Kidney (tissue), 14 donors: ENCODE measurements around the gene COL16A1. TPM values are rescaled to one million over a fixed set of nuclear protein-coding genes. Genes with fewer than 3 reads are reported as not detected.

Experiments
- DNase-seq, 5 donors: peaks; one replicate each; pipeline ENCODE4 v3.0.0-alpha.2; 2013 to 2020
- FAIRE-seq: peaks from 2 replicates; lab custom pipeline; 2012; peaks lifted over from hg19 to GRCh38; lab: Jason Lieb, UNC
- H3K27ac ChIP-seq, 2 donors: one replicate each; pipeline ENCODE4 v1.7.0; 2013; ENCODE audit warnings: low read depth in 2 of 2, low read length in 2 of 2, inconsistent platforms in 1 of 2
- H3K27me3 ChIP-seq: one replicate; pipeline ENCODE4 v1.7.1; 2013; ENCODE audit warnings: low read length, inconsistent platforms; ENCODE audit not compliant: control insufficient read depth, insufficient read depth
- H3K36me3 ChIP-seq, 3 donors: one replicate each; pipeline versions ENCODE4 v1.7.0 to v1.7.1; 2013; ENCODE audit warnings: low read length in 3 of 3, control low read depth in 1 of 3, inconsistent platforms in 1 of 3; ENCODE audit not compliant: insufficient read depth in 3 of 3, control insufficient read depth in 2 of 3
- H3K4me1 ChIP-seq, 3 donors: one replicate each; pipeline versions ENCODE4 v1.7.0 to v1.7.1; 2013; ENCODE audit warnings: low read length in 3 of 3, inconsistent platforms in 1 of 3, low read depth in 1 of 3; ENCODE audit not compliant: control insufficient read depth in 2 of 3, insufficient read depth in 2 of 3
- H3K4me3 ChIP-seq, 3 donors: one replicate each; pipeline versions ENCODE4 v1.7.0 to v1.8.1; 2013; ENCODE audit warnings: low read length in 3 of 3, control low read depth in 1 of 3, inconsistent platforms in 1 of 3
- H3K9ac ChIP-seq, 3 donors: one replicate each; pipeline versions ENCODE4 v1.7.0 to v1.7.1; 2013; ENCODE audit warnings: low read length in 3 of 3, control low read depth in 1 of 3, inconsistent platforms in 1 of 3
- H3K9me3 ChIP-seq, 3 donors: one replicate each; pipeline versions ENCODE4 v1.7.0 to v1.7.1; 2013; ENCODE audit warnings: low read length in 3 of 3, control low read depth in 1 of 3, inconsistent platforms in 1 of 3; ENCODE audit not compliant: control insufficient read depth in 2 of 3, insufficient read depth in 1 of 3
- intact Hi-C: fragments of 100-400 bp; cut with DNase I; formaldehyde crosslinking; loops from one replicate; pipeline ENCODE4 v1.11.1; 2022
- polyA plus RNA-seq: library from polyadenylated mRNA; stranded (reverse); fragments of 350-450 nt; fragmentation: Illumina TruSeq; extraction: RNeasy Lipid Tissue Mini Kit (QIAGEN cat#74804); gene quantifications from one replicate; pipeline ENCODE4 v1.2.3, GENCODE V29; 2014; ENCODE audit warnings: low read depth, low replicate concordance; ENCODE audit not compliant: insufficient read depth
- total RNA-seq: library from RNA; stranded (reverse); fragmentation: NEBNext Ultra II Directional; extraction: Animal tissue kit (Norgen Biotek cat#: 25700); gene quantifications from one replicate; pipeline ENCODE4 v1.2.1, GENCODE V29; 2021
- TF ChIP-seq, protein P1 (sequence below): IDR thresholded peaks from 3 replicates; pipeline ENCODE4 v1.5.1; 2012; ENCODE audit warnings: mild to moderate bottlenecking, moderate library complexity, borderline replicate concordance; ENCODE audit not compliant: insufficient read depth; ENCODE audit errors: extremely low read depth
- donor health status: control.
- donor health status: control.
- donor health status: control.
- donor health status: control.
- donor health status: control.
- donor health status: DM: yes; HTN: yes; CAD: no.
- donor health status: Normal renal cell carcinoma (clear cell type).

COL16A1 gene
- total and polyA plus RNA-seq, 2 donors from 2014 or later, result 9.2 to 29.0 TPM

DNA sequence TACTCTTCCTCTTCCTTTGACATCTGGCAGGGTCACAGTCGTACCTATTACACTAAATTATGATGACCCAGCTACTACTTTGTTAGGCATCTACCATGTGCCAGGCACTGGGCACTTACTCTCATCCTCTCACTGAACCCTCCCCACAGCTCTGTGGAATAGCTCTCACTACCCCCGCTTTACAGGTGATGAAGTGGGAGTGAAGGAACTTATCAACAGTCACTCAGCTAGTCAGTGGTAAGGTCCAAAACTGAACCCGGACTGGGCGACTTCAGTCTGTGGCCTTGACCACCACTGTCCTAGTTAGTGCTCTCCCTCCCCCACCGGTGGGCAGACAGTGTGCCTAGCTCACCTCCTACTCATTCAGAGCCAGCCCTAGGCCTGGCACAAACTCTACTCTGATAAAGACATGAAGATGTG is 48.0 kb upstream of the COL16A1 start:
- FAIRE-seq (no peak), DNase-seq (no peak)
- Histone ChIP-seq H3K27ac (no peak overlapping the region), H3K4me1 (peaks cover 3 to 16% (median 4%) of the 10 kb centered on the region in 3 donors), H3K4me3 (no peak overlapping the region), H3K36me3 (no peaks in the 10 kb centered on the region), H3K9me3 (no peaks in the 10 kb centered on the region), H3K9ac (no peak overlapping the region), H3K27me3 (no peaks in the 10 kb centered on the region)
- intact Hi-C loops, result no loop called here
- TF ChIP-seq, protein P1, sequence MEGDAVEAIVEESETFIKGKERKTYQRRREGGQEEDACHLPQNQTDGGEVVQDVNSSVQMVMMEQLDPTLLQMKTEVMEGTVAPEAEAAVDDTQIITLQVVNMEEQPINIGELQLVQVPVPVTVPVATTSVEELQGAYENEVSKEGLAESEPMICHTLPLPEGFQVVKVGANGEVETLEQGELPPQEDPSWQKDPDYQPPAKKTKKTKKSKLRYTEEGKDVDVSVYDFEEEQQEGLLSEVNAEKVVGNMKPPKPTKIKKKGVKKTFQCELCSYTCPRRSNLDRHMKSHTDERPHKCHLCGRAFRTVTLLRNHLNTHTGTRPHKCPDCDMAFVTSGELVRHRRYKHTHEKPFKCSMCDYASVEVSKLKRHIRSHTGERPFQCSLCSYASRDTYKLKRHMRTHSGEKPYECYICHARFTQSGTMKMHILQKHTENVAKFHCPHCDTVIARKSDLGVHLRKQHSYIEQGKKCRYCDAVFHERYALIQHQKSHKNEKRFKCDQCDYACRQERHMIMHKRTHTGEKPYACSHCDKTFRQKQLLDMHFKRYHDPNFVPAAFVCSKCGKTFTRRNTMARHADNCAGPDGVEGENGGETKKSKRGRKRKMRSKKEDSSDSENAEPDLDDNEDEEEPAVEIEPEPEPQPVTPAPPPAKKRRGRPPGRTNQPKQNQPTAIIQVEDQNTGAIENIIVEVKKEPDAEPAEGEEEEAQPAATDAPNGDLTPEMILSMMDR, result no peak

DNA sequence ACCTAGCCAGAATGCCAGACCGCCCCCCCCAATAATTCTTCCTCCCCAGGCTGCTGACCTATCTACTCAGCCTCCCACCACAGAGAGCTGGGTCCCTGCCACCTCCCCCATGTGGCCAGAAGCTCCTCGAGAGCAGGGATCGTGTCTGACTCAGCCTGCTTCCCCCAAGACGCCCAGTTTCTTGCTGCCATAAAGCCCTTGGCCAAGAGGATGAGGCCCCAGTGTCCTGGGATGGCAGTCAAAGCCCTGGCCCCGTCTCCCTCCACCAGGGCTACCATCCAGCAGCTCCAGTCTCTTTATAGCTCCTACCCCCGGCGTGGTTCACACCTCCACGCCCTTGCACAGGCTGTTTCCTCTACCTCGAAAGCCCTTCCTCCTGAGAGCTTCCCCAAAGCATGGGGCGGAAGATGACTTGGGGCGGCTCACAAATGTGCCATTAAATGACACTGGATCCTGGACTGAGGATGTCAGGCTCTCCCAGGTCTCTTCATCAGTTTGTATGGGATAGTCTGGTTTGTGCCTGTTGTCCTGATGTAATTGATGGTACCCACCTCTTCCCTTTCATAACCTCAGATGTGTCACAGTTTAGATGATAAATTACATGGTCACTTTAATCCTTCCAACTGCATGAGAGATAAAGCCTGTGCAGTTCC is 47.2 kb upstream of the COL16A1 start:
- FAIRE-seq (no peak), DNase-seq (no peak)
- TF ChIP-seq, protein P1, result no peak
- Histone ChIP-seq H3K9ac (no peak overlapping the region), H3K27me3 (no peaks in the 10 kb centered on the region), H3K36me3 (no peaks in the 10 kb centered on the region), H3K27ac (no peak overlapping the region), H3K4me1 (peaks cover 3 to 16% (median 4%) of the 10 kb centered on the region in 3 donors), H3K4me3 (no peak overlapping the region), H3K9me3 (no peaks in the 10 kb centered on the region)
- intact Hi-C loops, result no loop called here

DNA sequence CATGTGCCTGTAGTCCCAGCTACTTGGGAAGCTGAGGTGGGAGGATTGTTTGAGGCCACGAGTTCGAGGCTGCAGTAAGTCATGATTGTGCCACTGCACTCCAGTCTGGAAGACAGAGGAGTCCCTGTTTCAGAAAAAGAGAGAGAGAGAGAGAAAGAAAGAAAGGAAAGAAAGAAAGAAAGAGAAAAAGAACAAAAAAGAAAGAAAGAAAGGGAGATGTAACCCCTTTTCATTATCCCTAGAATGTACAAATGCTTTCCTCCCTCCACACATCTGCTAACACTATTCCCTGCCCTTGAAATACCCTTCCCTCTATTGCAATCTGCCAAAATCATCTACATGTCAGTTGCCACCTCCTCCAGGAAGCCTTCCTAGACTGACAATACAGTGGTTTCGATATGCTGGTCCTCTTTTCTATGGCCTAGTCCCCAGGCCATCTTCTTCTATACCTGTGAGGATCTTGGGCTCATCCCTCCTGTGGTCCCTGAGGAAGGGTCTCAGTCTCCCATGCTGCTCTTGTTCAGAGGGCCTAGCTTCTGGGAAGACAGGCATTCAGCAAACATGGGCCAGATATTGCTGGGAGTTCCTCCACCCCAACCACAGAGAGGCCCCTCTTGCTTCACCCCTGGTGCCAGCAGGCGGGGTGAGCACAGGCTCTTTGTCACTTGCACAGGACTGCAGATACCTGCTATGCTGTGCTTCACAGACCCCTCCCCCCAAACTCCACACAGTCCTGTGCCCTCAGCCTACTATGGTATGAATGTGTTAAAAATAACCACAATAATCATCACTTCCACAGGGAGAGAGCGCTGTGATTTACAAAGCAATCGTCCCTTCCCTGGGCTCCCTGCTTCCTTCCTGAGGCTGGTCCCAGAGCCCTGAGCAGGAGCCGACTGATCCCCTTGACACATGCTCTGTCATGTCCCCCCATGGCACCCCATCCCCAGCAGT is 46.2 kb upstream of the COL16A1 start:
- Histone ChIP-seq H3K4me1 (peaks cover 0 to 10% (median 6%) of the 10 kb centered on the region in 3 donors), H3K36me3 (no peaks in the 10 kb centered on the region), H3K9me3 (no peaks in the 10 kb centered on the region), H3K4me3 (no peak overlapping the region), H3K27me3 (no peaks in the 10 kb centered on the region), H3K9ac (no peak overlapping the region), H3K27ac (no peak overlapping the region)
- TF ChIP-seq, protein P1, result no peak
- intact Hi-C loops, result no loop called here
- DNase-seq (no peak), FAIRE-seq (no peak)
